WTC11 (cell line): ENCODE measurements around the gene KHSRP. TPM values are rescaled to one million over a fixed set of nuclear protein-coding genes. Genes with fewer than 3 reads are reported as not detected.
A peak's percentile ranks its signal among the peaks of the same experiment; 100 is the strongest.

Experiments
- ATAC-seq: fragments of 200-7000 bp; cut with Tn5 transposase; 2 replicates; pipeline ENCODE4 v1.10.0; 2021; ENCODE audit warnings: mild to moderate bottlenecking, moderate library complexity
- CTCF ChIA-PET: fragments of 300-600 bp; sonication (Branson Sonifier 250); formaldehyde crosslinking; loops from one replicate; lab custom pipeline; 2021; ENCODE audit warnings: antibody characterized with exemption; lab: Charles Lee
- POLR2A ChIA-PET: fragments of 350-600 bp; sonication (Branson Sonifier 250); formaldehyde crosslinking; loops from one replicate; lab custom pipeline; 2021; ENCODE audit warnings: antibody characterized with exemption; lab: Charles Lee
- DNase-seq: peaks from one replicate; pipeline ENCODE4 v3.0.0; 2021; ENCODE audit warnings: low spot score
- H3K27ac Mint-ChIP-seq: 2 replicates; pipeline ENCODE4 v1.8.0; 2021; ENCODE audit warnings: mixed read lengths
- H3K27me3 Mint-ChIP-seq: 2 replicates; pipeline ENCODE4 v1.8.0; 2021; ENCODE audit warnings: low read depth, mild to moderate bottlenecking, moderate library complexity, mixed read lengths
- H3K36me3 Mint-ChIP-seq: 2 replicates; pipeline ENCODE4 v1.8.0; 2021; ENCODE audit warnings: mixed read lengths
- H3K4me1 Mint-ChIP-seq: 2 replicates; pipeline ENCODE4 v1.8.0; 2022; ENCODE audit warnings: mixed read lengths
- H3K4me3 Mint-ChIP-seq: 2 replicates; pipeline ENCODE4 v1.8.0; 2021; ENCODE audit warnings: mild to moderate bottlenecking, moderate library complexity, mixed read lengths
- H3K9me3 Mint-ChIP-seq: 2 replicates; pipeline ENCODE4 v1.8.0; 2021; ENCODE audit warnings: mixed read lengths
- AFF4 ChIP-seq: sonication (generic); formaldehyde crosslinking; IDR thresholded peaks from 2 replicates; pipeline ENCODE4 v1.8.1; 2023; ENCODE audit warnings: mild to moderate bottlenecking, missing genetic modification reagents, borderline replicate concordance
- ETV6 ChIP-seq: sonication (generic); formaldehyde crosslinking; IDR thresholded peaks from 2 replicates; pipeline ENCODE4 v1.8.1; 2022; ENCODE audit warnings: mild to moderate bottlenecking, missing genetic modification reagents
- FOXK1 ChIP-seq: sonication (generic); formaldehyde crosslinking; IDR thresholded peaks from 2 replicates; pipeline ENCODE4 v1.8.0; 2022; ENCODE audit warnings: mild to moderate bottlenecking, moderate library complexity, missing genetic modification reagents
- FOXP4 ChIP-seq: sonication (generic); formaldehyde crosslinking; IDR thresholded peaks from 2 replicates; pipeline ENCODE4 v1.8.0; 2022; ENCODE audit warnings: mild to moderate bottlenecking, missing genetic modification reagents
- GTF2I ChIP-seq: fragments of 250-450 bp; sonication (Bioruptor Pico); conservative IDR thresholded peaks from 2 replicates; pipeline ENCODE4 v1.4.0; 2021; ENCODE audit warnings: mild to moderate bottlenecking
- NFYB ChIP-seq: sonication (generic); formaldehyde crosslinking; conservative IDR thresholded peaks from 2 replicates; pipeline ENCODE4 v1.8.0; 2022; ENCODE audit warnings: low read depth, missing genetic modification reagents
- ZNF121 ChIP-seq: sonication (generic); formaldehyde crosslinking; IDR thresholded peaks from 2 replicates; pipeline ENCODE4 v1.8.0; 2023; ENCODE audit warnings: missing genetic modification reagents
- ZNF263 ChIP-seq: sonication (generic); formaldehyde crosslinking; IDR thresholded peaks from 2 replicates; pipeline ENCODE4 v1.8.1; 2022; ENCODE audit warnings: low read depth, mild to moderate bottlenecking, moderate library complexity, missing genetic modification reagents
- ZNF423 ChIP-seq: fragments of 250-450 bp; sonication (Bioruptor Pico); IDR thresholded peaks from 2 replicates; pipeline ENCODE4 v2.1.2; 2022; ENCODE audit warnings: mild to moderate bottlenecking, moderate library complexity
- total RNA-seq: library from RNA; stranded (reverse); gene quantifications from 3 replicates; pipeline ENCODE4 v1.2.3, GENCODE V29; 2021
- TF ChIP-seq, protein P1 (sequence below): fragments of 250-450 bp; sonication (Bioruptor Pico); conservative IDR thresholded peaks from 2 replicates; pipeline ENCODE4 v1.9.0; 2021; ENCODE audit warnings: mild to moderate bottlenecking
- TF ChIP-seq, protein P2 (sequence below): sonication (generic); formaldehyde crosslinking; IDR thresholded peaks from 2 replicates; pipeline ENCODE4 v1.8.1; 2023; ENCODE audit warnings: mild to moderate bottlenecking, missing genetic modification reagents, moderate library complexity
- TF ChIP-seq, protein P3 (sequence below): sonication (generic); formaldehyde crosslinking; IDR thresholded peaks from 2 replicates; pipeline ENCODE4 v1.8.0; 2023; ENCODE audit warnings: mild to moderate bottlenecking, missing genetic modification reagents
- TF ChIP-seq, protein P4 (sequence below): fragments of 250-450 bp; sonication (Bioruptor Pico); IDR thresholded peaks from 2 replicates; pipeline ENCODE4 v1.9.0; 2021; ENCODE audit warnings: moderate library complexity, mild to moderate bottlenecking, inconsistent platforms, borderline replicate concordance
- TF ChIP-seq, protein P5 (sequence below): sonication (generic); formaldehyde crosslinking; conservative IDR thresholded peaks from 2 replicates; pipeline ENCODE4 v1.8.1; 2022; ENCODE audit warnings: mild to moderate bottlenecking, missing genetic modification reagents
- TF ChIP-seq, protein P6 (sequence below): sonication (generic); formaldehyde crosslinking; IDR thresholded peaks from 2 replicates; pipeline ENCODE4 v1.8.0; 2022; ENCODE audit warnings: mild to moderate bottlenecking, missing genetic modification reagents

KHSRP gene
- total RNA-seq, 1 experiment from 2014 or later = 572 TPM

DNA sequence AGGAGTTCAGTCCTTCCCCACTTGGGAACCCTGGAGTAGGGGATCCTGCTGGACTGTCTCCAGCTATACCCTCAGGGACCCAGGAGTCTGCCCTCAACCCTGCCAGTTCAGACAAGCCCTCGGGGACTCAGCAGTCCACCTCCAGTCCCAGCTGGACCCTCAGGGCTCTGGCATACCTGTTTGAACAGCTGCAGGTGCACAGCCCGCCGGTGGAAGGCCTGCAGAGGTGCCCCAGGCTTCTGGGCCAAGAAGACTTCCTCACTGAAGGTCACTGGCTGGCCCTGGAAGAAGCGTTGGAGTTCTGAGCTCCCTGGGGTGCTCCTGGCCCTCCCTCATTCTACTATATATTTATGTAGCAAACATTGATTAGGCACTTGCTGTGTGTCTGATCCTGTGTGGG is 48.1 kb upstream of the KHSRP start (continued):
- TF ChIP-seq, protein P1, sequence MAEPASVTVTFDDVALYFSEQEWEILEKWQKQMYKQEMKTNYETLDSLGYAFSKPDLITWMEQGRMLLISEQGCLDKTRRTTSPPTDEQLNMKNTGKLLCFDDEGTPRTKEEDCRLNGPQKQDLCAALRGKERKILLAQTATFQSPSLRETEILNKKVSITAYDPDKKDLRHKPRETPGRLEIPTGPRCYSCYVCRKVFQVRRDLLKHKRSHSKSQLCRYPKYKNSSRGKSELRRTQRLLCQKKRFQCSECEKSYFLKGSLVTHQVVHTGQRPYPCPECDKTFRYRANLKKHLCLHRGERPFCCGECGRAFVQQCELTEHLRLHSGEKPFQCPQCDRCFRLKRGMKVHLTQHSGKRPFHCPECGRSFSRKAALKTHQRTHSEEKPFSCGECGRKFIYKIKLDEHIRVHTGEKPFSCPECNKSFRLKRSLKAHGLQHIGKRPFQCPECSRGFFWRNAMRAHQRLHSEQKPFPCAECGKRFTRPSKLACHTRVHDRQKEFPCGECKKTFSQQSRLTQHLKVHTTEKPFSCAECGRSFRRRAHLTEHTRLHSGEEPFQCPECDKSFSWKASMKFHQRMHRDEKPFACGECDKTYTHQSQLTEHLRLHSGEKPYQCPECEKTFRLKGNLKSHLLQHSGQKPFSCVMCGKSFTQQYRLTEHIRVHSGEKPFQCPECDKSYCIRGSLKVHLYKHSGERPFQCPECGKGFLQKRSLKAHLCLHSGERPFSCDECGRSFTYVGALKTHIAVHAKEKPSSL = no peak
- TF ChIP-seq GTF2I (CRISPR knock-in tag) = no peak
- no peak for TF ChIP-seq ZNF423 (CRISPR knock-in tag)

- H3K4me3 Mint-ChIP-seq = no peak overlapping the region
- ATAC-seq (no peak), DNase-seq (no peak)
- ChIA-PET POLR2A (no interaction called here), CTCF (interaction anchor here (0.8 to 1.1 kb wide), 2 partner anchors 10 kb away, joined by 3 read pairs; partner anchors contain the start of gene DENND1C)
- peaks cover 7% of the 10 kb centered on the region; the same call in 1 of the 2 replicates for H3K4me1 Mint-ChIP-seq
- no peaks in the 10 kb centered on the region for H3K9me3 Mint-ChIP-seq
- H3K27me3 Mint-ChIP-seq = peaks cover 28% of the 10 kb centered on the region
- no peaks in the 10 kb centered on the region; the same call in 1 of the 2 replicates for H3K36me3 Mint-ChIP-seq
- no peak overlapping the region for H3K27ac Mint-ChIP-seq
- TF ChIP-seq, protein P2, sequence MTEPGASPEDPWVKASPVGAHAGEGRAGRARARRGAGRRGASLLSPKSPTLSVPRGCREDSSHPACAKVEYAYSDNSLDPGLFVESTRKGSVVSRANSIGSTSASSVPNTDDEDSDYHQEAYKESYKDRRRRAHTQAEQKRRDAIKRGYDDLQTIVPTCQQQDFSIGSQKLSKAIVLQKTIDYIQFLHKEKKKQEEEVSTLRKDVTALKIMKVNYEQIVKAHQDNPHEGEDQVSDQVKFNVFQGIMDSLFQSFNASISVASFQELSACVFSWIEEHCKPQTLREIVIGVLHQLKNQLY (CRISPR knock-in tag) = no peak
- TF ChIP-seq ZNF423 (CRISPR knock-in tag) = no peak
- TF ChIP-seq, protein P3, sequence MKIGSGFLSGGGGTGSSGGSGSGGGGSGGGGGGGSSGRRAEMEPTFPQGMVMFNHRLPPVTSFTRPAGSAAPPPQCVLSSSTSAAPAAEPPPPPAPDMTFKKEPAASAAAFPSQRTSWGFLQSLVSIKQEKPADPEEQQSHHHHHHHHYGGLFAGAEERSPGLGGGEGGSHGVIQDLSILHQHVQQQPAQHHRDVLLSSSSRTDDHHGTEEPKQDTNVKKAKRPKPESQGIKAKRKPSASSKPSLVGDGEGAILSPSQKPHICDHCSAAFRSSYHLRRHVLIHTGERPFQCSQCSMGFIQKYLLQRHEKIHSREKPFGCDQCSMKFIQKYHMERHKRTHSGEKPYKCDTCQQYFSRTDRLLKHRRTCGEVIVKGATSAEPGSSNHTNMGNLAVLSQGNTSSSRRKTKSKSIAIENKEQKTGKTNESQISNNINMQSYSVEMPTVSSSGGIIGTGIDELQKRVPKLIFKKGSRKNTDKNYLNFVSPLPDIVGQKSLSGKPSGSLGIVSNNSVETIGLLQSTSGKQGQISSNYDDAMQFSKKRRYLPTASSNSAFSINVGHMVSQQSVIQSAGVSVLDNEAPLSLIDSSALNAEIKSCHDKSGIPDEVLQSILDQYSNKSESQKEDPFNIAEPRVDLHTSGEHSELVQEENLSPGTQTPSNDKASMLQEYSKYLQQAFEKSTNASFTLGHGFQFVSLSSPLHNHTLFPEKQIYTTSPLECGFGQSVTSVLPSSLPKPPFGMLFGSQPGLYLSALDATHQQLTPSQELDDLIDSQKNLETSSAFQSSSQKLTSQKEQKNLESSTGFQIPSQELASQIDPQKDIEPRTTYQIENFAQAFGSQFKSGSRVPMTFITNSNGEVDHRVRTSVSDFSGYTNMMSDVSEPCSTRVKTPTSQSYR (CRISPR knock-in tag) = no peak
- TF ChIP-seq FOXK1 (CRISPR knock-in tag) = no peak
- TF ChIP-seq, protein P4, sequence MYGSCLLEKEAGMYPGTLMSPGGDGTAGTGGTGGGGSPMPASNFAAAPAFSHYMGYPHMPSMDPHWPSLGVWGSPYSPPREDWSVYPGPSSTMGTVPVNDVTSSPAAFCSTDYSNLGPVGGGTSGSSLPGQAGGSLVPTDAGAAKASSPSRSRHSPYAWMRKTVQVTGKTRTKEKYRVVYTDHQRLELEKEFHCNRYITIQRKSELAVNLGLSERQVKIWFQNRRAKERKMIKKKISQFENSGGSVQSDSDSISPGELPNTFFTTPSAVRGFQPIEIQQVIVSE = no peak
- TF ChIP-seq, protein P5, sequence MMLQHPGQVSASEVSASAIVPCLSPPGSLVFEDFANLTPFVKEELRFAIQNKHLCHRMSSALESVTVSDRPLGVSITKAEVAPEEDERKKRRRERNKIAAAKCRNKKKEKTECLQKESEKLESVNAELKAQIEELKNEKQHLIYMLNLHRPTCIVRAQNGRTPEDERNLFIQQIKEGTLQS (CRISPR knock-in tag) = no peak
- no peak for TF ChIP-seq FOXP4 (CRISPR knock-in tag)
- no peak for TF ChIP-seq ZNF263
- no peak for TF ChIP-seq ZNF121
These were observed 46.5 kb upstream of the KHSRP start for GRCh38 chr19:6471076-6471475.

GRCh38 chr19:6470173-6470572 is 45.6 kb upstream of the KHSRP start:
- no peaks in the 10 kb centered on the region for H3K9me3 Mint-ChIP-seq
- peak overlapping the region; percentile 78 for H3K27ac Mint-ChIP-seq
- H3K4me1 Mint-ChIP-seq = peaks cover 8% of the 10 kb centered on the region
- peaks cover 3% of the 10 kb centered on the region; the same call in 1 of the 2 replicates for H3K36me3 Mint-ChIP-seq
- H3K27me3 Mint-ChIP-seq = peaks cover 19% of the 10 kb centered on the region
- ATAC-seq (peak; percentile 67), DNase-seq (no peak)
- ChIA-PET POLR2A (no interaction called here), CTCF (interaction anchor here (0.7 to 1.1 kb wide), 2 partner anchors 11 to 47 kb away, joined by 3 read pairs; no protein-coding TSS in a partner anchor)
- no peak overlapping the region for H3K4me3 Mint-ChIP-seq
- TF ChIP-seq NFYB (CRISPR knock-in tag) (no peak), AFF4 (no peak), ETV6 (CRISPR knock-in tag) (no peak)
- TF ChIP-seq, protein P6, sequence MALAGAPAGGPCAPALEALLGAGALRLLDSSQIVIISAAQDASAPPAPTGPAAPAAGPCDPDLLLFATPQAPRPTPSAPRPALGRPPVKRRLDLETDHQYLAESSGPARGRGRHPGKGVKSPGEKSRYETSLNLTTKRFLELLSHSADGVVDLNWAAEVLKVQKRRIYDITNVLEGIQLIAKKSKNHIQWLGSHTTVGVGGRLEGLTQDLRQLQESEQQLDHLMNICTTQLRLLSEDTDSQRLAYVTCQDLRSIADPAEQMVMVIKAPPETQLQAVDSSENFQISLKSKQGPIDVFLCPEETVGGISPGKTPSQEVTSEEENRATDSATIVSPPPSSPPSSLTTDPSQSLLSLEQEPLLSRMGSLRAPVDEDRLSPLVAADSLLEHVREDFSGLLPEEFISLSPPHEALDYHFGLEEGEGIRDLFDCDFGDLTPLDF (CRISPR knock-in tag) = no peak
- TF ChIP-seq, protein P4 = no peak
